Rectal smooth muscle tissue (tissue), 1 donor: Measurements from ENCODE around the gene OR2T5.
"Not testable (repeated sequence)": the region's sequence is repeated elsewhere in the genome, so short reads cannot be mapped to it uniquely, and the experiment has no call there.

ENCODE experiments used
- H3K27ac ChIP-seq: one replicate; pipeline ENCODE4 v1.7.0; 2013; ENCODE audit warnings: low read depth, low read length, inconsistent platforms
- H3K27me3 ChIP-seq: one replicate; pipeline ENCODE4 v1.7.0; 2013; ENCODE audit warnings: low read length; ENCODE audit not compliant: control insufficient read depth, insufficient read depth
- H3K36me3 ChIP-seq: one replicate; pipeline ENCODE4 v1.7.0; 2013; ENCODE audit warnings: low read length; ENCODE audit not compliant: control insufficient read depth, insufficient read depth
- H3K4me1 ChIP-seq: one replicate; pipeline ENCODE4 v1.7.0; 2013; ENCODE audit warnings: low read length; ENCODE audit not compliant: control insufficient read depth, insufficient read depth
- H3K4me3 ChIP-seq: one replicate; pipeline ENCODE4 v1.7.0; 2013; ENCODE audit warnings: low read length
- H3K9ac ChIP-seq: one replicate; pipeline ENCODE4 v1.7.0; 2013; ENCODE audit warnings: low read length

Gene OR2T5

DNA sequence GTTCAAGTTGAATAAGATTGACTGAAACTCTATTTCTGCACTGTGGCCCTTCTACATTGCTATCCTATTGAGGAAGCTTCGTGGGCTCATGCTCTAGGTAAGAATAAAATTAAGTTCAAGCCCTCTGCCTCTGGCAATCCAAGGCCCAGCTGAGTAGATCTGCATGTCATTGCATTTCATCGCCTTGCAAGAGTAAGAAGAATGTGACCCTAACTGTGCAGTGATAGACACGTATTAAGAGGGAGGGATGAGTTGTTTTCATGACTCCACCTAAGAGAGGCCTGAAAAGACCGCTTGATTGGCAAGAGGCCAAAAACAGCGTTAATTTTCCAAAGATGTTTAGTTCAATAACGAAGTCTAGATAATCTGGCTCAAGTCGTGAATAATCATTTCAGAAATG is 29.3 kb upstream of the OR2T5 start:
- not testable (repeated sequence) for H3K9ac ChIP-seq, H3K27ac ChIP-seq, H3K36me3 ChIP-seq, H3K27me3 ChIP-seq, H3K4me1 ChIP-seq, H3K4me3 ChIP-seq

- Histone ChIP-seq H3K4me3 (no peak overlapping the region), H3K4me1 (no peaks in the 10 kb centered on the region), H3K9ac (no peak overlapping the region), H3K36me3 (no peaks in the 10 kb centered on the region), H3K27ac (no peak overlapping the region), H3K27me3 (no peaks in the 10 kb centered on the region)
Observed at GRCh38 chr1:248471154-248471553, 17.2 kb upstream of the OR2T5 start.

GRCh38 chr1:248472111-248472510 is 16.3 kb upstream of the OR2T5 start:
- not testable (repeated sequence) for H3K27me3 ChIP-seq, H3K4me1 ChIP-seq, H3K9ac ChIP-seq, H3K4me3 ChIP-seq, H3K27ac ChIP-seq, H3K36me3 ChIP-seq

GRCh38 chr1:248473051-248473450 is 15.3 kb upstream of the OR2T5 start, which contains the start of gene OR2T3:
Gene OR2T3 (plus strand): TSS chr1:248473351. CDS start chr1:248473351, 0 bp downstream.
- not testable (repeated sequence) for H3K9ac ChIP-seq, H3K36me3 ChIP-seq, H3K27ac ChIP-seq, H3K4me1 ChIP-seq, H3K27me3 ChIP-seq, H3K4me3 ChIP-seq

DNA sequence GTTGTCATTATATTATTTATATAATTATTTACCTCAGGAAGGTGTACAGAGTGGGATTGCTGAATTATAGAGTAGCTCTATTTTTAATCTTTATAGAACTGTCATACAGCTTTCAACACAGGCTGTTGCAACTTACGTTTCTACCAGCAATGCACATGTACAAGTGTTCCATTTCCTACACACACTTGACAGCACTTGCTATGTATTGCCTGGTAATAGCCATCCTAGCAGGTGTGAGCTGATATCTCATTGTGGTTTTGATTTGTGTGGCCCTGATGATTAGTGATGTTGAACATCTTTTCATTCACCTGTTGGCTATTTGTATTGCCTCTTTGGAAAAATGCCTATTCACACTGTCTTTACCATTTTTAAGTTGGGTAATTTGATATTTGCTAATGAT is 12.7 kb upstream of the OR2T5 start:
- not testable (repeated sequence) for H3K36me3 ChIP-seq, H3K4me3 ChIP-seq, H3K27me3 ChIP-seq, H3K9ac ChIP-seq, H3K27ac ChIP-seq, H3K4me1 ChIP-seq

DNA sequence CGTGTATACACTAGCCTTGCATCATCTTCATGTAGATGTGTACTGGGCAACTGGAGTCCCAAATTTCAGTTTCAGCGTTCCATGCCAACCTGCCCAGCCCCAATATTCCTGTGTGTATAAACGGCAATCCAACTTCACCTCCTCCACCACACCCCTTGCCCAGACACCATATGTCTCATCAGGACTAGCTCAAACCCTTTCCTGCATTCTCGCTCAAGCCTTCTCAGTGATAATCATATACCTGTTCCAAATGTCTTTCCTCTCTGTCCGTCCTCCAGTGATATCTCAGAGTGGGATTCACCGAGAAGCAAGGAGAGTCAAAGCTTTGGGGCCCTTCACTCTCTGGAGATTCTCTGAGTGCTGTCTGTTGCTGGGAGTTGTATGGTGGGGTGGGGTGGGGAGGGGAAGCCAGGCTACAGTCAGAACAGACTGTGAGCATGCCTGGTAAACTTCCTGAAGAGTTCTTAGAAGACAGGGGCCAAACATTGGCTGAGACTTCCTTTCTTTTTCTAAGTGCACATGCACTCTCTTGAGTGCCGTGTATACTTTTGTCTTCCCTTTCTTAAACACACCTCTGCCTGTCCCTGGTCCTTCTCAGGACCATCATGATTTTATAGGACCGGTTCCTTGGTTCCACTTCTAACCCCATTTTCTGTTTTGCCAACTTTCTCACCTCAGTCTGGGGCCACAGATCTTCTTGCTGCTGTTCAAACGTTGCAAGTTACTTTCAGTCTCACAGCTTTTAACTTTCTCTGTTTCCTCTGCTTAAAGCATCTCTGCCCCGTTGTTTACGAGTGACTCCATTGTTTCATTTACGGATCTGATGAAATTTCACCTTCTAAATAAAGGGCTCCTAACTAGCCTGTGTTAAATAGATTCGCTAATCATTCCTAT is 6.5 kb upstream of the OR2T5 start:
- H3K9ac ChIP-seq, H3K27ac ChIP-seq, H3K27me3 ChIP-seq, H3K4me1 ChIP-seq, H3K36me3 ChIP-seq, H3K4me3 ChIP-seq: not testable (repeated sequence)

- not testable (repeated sequence) for H3K9ac ChIP-seq, H3K4me3 ChIP-seq, H3K27ac ChIP-seq, H3K36me3 ChIP-seq, H3K27me3 ChIP-seq, H3K4me1 ChIP-seq
Observed at GRCh38 chr1:248496661-248497060, 8.3 kb downstream of the OR2T5 start.

- not testable (repeated sequence) for H3K4me3 ChIP-seq
Observed at GRCh38 chr1:248500305-248501035, 12.1 kb downstream of the OR2T5 start.

GRCh38 chr1:248507773-248508172 is 19.4 kb downstream of the OR2T5 start, which contains the start of gene OR2G6:
Gene OR2G6 (plus strand): TSS chr1:248508073. CDS start chr1:248521647, 13,574 bp downstream.
- not testable (repeated sequence) for H3K4me1 ChIP-seq, H3K9ac ChIP-seq, H3K27ac ChIP-seq, H3K27me3 ChIP-seq, H3K36me3 ChIP-seq, H3K4me3 ChIP-seq

More at GRCh38 chr1:248500305-248501035, 12.1 kb downstream of the OR2T5 start:
- H3K4me1 ChIP-seq, H3K36me3 ChIP-seq, H3K27me3 ChIP-seq, H3K27ac ChIP-seq, H3K9ac ChIP-seq: not testable (repeated sequence)

DNA sequence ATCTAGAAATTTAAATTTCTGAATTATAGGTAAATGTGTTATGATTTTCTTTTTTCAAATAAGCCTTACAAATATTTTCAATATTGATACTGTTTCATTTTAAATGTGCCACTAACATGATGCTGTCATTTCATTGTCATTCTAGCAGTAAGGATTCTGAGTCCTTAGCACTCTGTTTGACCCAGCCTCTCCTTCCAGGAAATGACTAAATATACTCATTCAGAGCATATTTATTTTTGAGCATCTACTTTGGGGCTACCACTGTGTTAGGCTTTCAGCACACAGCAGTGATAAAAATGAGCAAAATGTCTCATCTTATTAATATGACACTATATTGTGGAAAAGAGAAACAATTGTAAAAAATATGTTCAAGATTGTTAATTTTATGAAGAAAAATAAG is 21.8 kb downstream of the OR2T5 start:
- H3K4me3 ChIP-seq, H3K36me3 ChIP-seq, H3K9ac ChIP-seq, H3K4me1 ChIP-seq, H3K27ac ChIP-seq, H3K27me3 ChIP-seq: not testable (repeated sequence)

GRCh38 chr1:248521856-248522255 is 33.5 kb downstream of the OR2T5 start:
- no peaks in the 10 kb centered on the region for H3K36me3 ChIP-seq
- no peak overlapping the region for H3K9ac ChIP-seq
- H3K27ac ChIP-seq, result no peak overlapping the region
- H3K4me1 ChIP-seq, result no peaks in the 10 kb centered on the region
- H3K27me3 ChIP-seq, result no peaks in the 10 kb centered on the region
- no peak overlapping the region for H3K4me3 ChIP-seq

DNA sequence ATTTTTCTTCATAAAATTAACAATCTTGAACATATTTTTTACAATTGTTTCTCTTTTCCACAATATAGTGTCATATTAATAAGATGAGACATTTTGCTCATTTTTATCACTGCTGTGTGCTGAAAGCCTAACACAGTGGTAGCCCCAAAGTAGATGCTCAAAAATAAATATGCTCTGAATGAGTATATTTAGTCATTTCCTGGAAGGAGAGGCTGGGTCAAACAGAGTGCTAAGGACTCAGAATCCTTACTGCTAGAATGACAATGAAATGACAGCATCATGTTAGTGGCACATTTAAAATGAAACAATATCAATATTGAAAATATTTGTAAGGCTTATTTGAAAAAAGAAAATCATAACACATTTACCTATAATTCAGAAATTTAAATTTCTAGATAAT is 49.1 kb downstream of the OR2T5 start:
- not testable (repeated sequence) for H3K9ac ChIP-seq, H3K4me3 ChIP-seq, H3K27ac ChIP-seq, H3K4me1 ChIP-seq, H3K27me3 ChIP-seq, H3K36me3 ChIP-seq
